Upper lobe of left lung (tissue), 6 donors: ENCODE results near the gene SORCS1. TPM values are rescaled to one million over a fixed set of nuclear protein-coding genes. Genes with fewer than 3 reads are reported as not detected.

ENCODE experiments used
- ATAC-seq, 2 donors: fragments of 200-7000 bp; cut with Tn5 transposase; one replicate each; pipeline ENCODE4 v1.9.1; 2022; ENCODE audit warnings: mild to moderate bottlenecking in 2 of 2, moderate library complexity in 2 of 2; ENCODE audit not compliant: low FRiP score in 2 of 2
- DNase-seq, 2 donors: peaks; one replicate each; pipeline ENCODE4 v3.0.0-alpha.2; 2019 to 2020
- H3K27ac ChIP-seq, 4 donors: fragments of 200-600 bp; sonication (generic); one replicate each; pipeline ENCODE4 v1.5.1; 2016 to 2019
- H3K27me3 ChIP-seq, 4 donors: fragments of 200-600 bp; sonication (generic); one replicate each; pipeline ENCODE4 v1.5.1; 2017 to 2019
- H3K36me3 ChIP-seq, 4 donors: fragments of 200-600 bp; sonication (generic); one replicate each; pipeline ENCODE4 v1.5.1; 2016 to 2019
- H3K4me1 ChIP-seq, 4 donors: fragments of 200-600 bp; sonication (generic); one replicate each; pipeline ENCODE4 v1.5.1; 2018 to 2019
- H3K4me3 ChIP-seq, 4 donors: fragments of 200-600 bp; sonication (generic); one replicate each; pipeline ENCODE4 v1.5.1; 2017 to 2019; ENCODE audit warnings: mild to moderate bottlenecking in 2 of 4, moderate library complexity in 1 of 4
- H3K9me3 ChIP-seq, 4 donors: fragments of 200-600 bp; sonication (generic); one replicate each; pipeline ENCODE4 v1.5.1; 2018 to 2019
- CTCF ChIP-seq, 6 experiments: fragments of 450-650 bp in 4 of 6; fragments of 200-600 bp in 2 of 6; sonication (generic) in 2 of 6; IDR thresholded peaks; one replicate each; pipeline ENCODE4 v1.5.1; 2016 to 2019; ENCODE audit warnings: antibody characterized with exemption in 6 of 6
- EP300 ChIP-seq, 4 donors: sonication (generic); formaldehyde crosslinking; IDR thresholded peaks; one replicate each; pipeline ENCODE4 v1.5.1; 2017; ENCODE audit warnings: antibody characterized with exemption in 4 of 4, control low read depth in 2 of 4
- POLR2A ChIP-seq, 4 donors: fragments of 450-650 bp; IDR thresholded peaks; one replicate each; pipeline ENCODE4 v1.5.1; 2016 to 2017; ENCODE audit warnings: antibody characterized with exemption in 4 of 4, mild to moderate bottlenecking in 2 of 4
- POLR2AphosphoS5 ChIP-seq, 2 donors: sonication (generic); formaldehyde crosslinking; IDR thresholded peaks; one replicate each; pipeline ENCODE4 v1.5.1; 2017; ENCODE audit warnings: antibody characterized with exemption in 2 of 2
- WGBS, 2 donors: methylation state at CpG; one replicate each; pipeline ENCODE4 v1.1.5; 2017 to 2018; 5-methylcytosine and 5-hydroxymethylcytosine counted together
- total RNA-seq, 6 donors: library from RNA; depleted of rRNA in 4 of 6; stranded (reverse); fragments of >200 nt in 4 of 6; gene quantifications; one replicate each; pipeline versions ENCODE4 v1.1.0 to v1.2.1, GENCODE V29; 2016 to 2021
- donor health status: DM: no; HTN: no; CAD: no; lungs with moderate emphysema.
- donor health status: DM: no; HTN: yes; CAD: no; lungs with severe emphysema.

The SORCS1 gene
- total RNA-seq, 6 donors from 2014 or later, result 0.10 to 0.77 (median 0.10) TPM; not detected in 3

- H3K4me1 ChIP-seq, result no peaks in the 10 kb centered on the region
- no peak overlapping the region for H3K27ac ChIP-seq
- no peaks in the 10 kb centered on the region for H3K27me3 ChIP-seq
- no peak overlapping the region for H3K4me3 ChIP-seq
- ATAC-seq, result no peak
- DNase-seq, result no peak
- H3K36me3 ChIP-seq, result no peaks in the 10 kb centered on the region
- WGBS, 2 donors, result 53 to 58% methylated on average over 2 of the region's 2 CpGs
- no peaks in the 10 kb centered on the region for H3K9me3 ChIP-seq
- TF ChIP-seq CTCF (IDR thresholded peaks at IDR 0.05) (no peak), EP300 (IDR thresholded peaks at IDR 0.05) (no peak), POLR2AphosphoS5 (IDR thresholded peaks at IDR 0.05) (no peak), POLR2A (IDR thresholded peaks at IDR 0.05) (no peak)
These were observed 185.8 kb downstream of the SORCS1 start for GRCh38 chr10:106978756-106979155.

- ATAC-seq (no peak), DNase-seq (no peak)
- WGBS, 2 donors, result 63% methylated on average over 1 of the region's 1 CpG
- TF ChIP-seq CTCF (IDR thresholded peaks at IDR 0.05) (no peak), POLR2AphosphoS5 (IDR thresholded peaks at IDR 0.05) (no peak), EP300 (IDR thresholded peaks at IDR 0.05) (no peak), POLR2A (IDR thresholded peaks at IDR 0.05) (no peak)
- Histone ChIP-seq H3K27me3 (no peaks in the 10 kb centered on the region), H3K4me1 (no peaks in the 10 kb centered on the region), H3K9me3 (no peaks in the 10 kb centered on the region), H3K4me3 (no peak overlapping the region), H3K36me3 (no peaks in the 10 kb centered on the region), H3K27ac (no peak overlapping the region)
These were observed 190.8 kb downstream of the SORCS1 start for GRCh38 chr10:106973716-106974115.

GRCh38 chr10:106973288-106973687 is 191.2 kb downstream of the SORCS1 start:
- ATAC-seq (no peak), DNase-seq (no peak)
- no peaks in the 10 kb centered on the region for H3K27me3 ChIP-seq
- no peak overlapping the region for H3K4me3 ChIP-seq
- H3K9me3 ChIP-seq, result no peaks in the 10 kb centered on the region
- H3K4me1 ChIP-seq, result no peaks in the 10 kb centered on the region
- H3K27ac ChIP-seq, result no peak overlapping the region
- TF ChIP-seq POLR2AphosphoS5 (IDR thresholded peaks at IDR 0.05), result no peak
- no peak for TF ChIP-seq CTCF (IDR thresholded peaks at IDR 0.05)
- no peak for TF ChIP-seq POLR2A (IDR thresholded peaks at IDR 0.05)
- no peak for TF ChIP-seq EP300 (IDR thresholded peaks at IDR 0.05)
- WGBS, 2 donors, result 65 to 69% methylated on average over 1 of the region's 1 CpG
- no peaks in the 10 kb centered on the region for H3K36me3 ChIP-seq

- Histone ChIP-seq H3K4me3 (no peak overlapping the region), H3K27ac (no peak overlapping the region), H3K4me1 (no peaks in the 10 kb centered on the region), H3K9me3 (no peaks in the 10 kb centered on the region), H3K27me3 (no peaks in the 10 kb centered on the region), H3K36me3 (no peaks in the 10 kb centered on the region)
- TF ChIP-seq POLR2AphosphoS5 (IDR thresholded peaks at IDR 0.05) (no peak), POLR2A (IDR thresholded peaks at IDR 0.05) (no peak), EP300 (IDR thresholded peaks at IDR 0.05) (no peak), CTCF (IDR thresholded peaks at IDR 0.05) (no peak)
- DNase-seq (no peak), ATAC-seq (no peak)
- WGBS, 2 donors, result 87 to 93% methylated on average over 2 of the region's 2 CpGs
These were observed 192.1 kb downstream of the SORCS1 start for GRCh38 chr10:106972381-106972780.

GRCh38 chr10:106971411-106971831 is 193.1 kb downstream of the SORCS1 start:
- no peak overlapping the region for H3K27ac ChIP-seq
- no peak for ATAC-seq
- H3K9me3 ChIP-seq, result no peaks in the 10 kb centered on the region
- no peaks in the 10 kb centered on the region for H3K36me3 ChIP-seq
- no peaks in the 10 kb centered on the region for H3K27me3 ChIP-seq
- H3K4me3 ChIP-seq, result no peak overlapping the region
- H3K4me1 ChIP-seq, result no peaks in the 10 kb centered on the region
- TF ChIP-seq POLR2AphosphoS5 (IDR thresholded peaks at IDR 0.05) (no peak), EP300 (IDR thresholded peaks at IDR 0.05) (no peak), POLR2A (IDR thresholded peaks at IDR 0.05) (no peak), CTCF (IDR thresholded peaks at IDR 0.05) (no peak)
- WGBS, 2 donors, result 55 to 64% methylated on average over 1 of the region's 1 CpG
- DNase-seq, result no peak
